ENCODE results near the gene OR13D1.
A peak's percentile ranks its signal among the peaks of the same experiment; 100 is the strongest.
"Not testable (repeated sequence)": the region's sequence is repeated elsewhere in the genome, so short reads cannot be mapped to it uniquely, and the experiment has no call there.

Gene OR13D1

GRCh38 chr9:104694218-104694617, at the start of gene OR13D1:
Gene OR13D1, plus strand, starts transcription at chr9:104694518. Its CDS starts 0 bp downstream, at chr9:104694518.
- DNase-seq, result no peak

- no peak for DNase-seq
Measured at GRCh38 chr9:104658496-104659195, 35.7 kb upstream of the OR13D1 start.

GRCh38 chr9:104675611-104676010, 18.7 kb upstream of the OR13D1 start:
- DNase-seq, result no peak

- peak in 3 of 56 donors; percentile 1 to 21 (median 1) for DNase-seq
Measured at GRCh38 chr9:104682642-104683041, 11.7 kb upstream of the OR13D1 start.

- no peak for DNase-seq
Measured at GRCh38 chr9:104686081-104686480, 8.2 kb upstream of the OR13D1 start.

- no peak for DNase-seq
Measured at GRCh38 chr9:104700306-104700705, 6.0 kb downstream of the OR13D1 start.

GRCh38 chr9:104708737-104709136, 14.4 kb downstream of the OR13D1 start:
- not testable (repeated sequence) for DNase-seq

- DNase-seq, result no peak
Measured at GRCh38 chr9:104711604-104712003, 17.3 kb downstream of the OR13D1 start.

- no peak for DNase-seq
Measured at GRCh38 chr9:104725014-104725413, 30.7 kb downstream of the OR13D1 start.

- no peak for DNase-seq
Measured at GRCh38 chr9:104738452-104738851, 44.1 kb downstream of the OR13D1 start.

- no peak for DNase-seq
Measured at GRCh38 chr9:104740621-104741020, 46.3 kb downstream of the OR13D1 start.

GRCh38 chr9:104743376-104743985, 49.2 kb downstream of the OR13D1 start:
- peak in 8 of 56 donors; percentile 3 to 52 (median 8) for DNase-seq

Data from amygdala (tissue), 56 donors.